A673 (cell line): ENCODE measurements around the gene CCL1.

Source experiments
- CTCF ChIP-seq: fragments of 300-800, 200-600 bp; sonication (generic); conservative IDR thresholded peaks from 2 replicates; pipeline ENCODE4 v1.5.1; 2017; ENCODE audit warnings: low read depth, mild to moderate bottlenecking, antibody characterized with exemption, low read length, moderate library complexity, mixed read lengths
- EZH2 ChIP-seq: fragments of 200-600 bp; sonication (generic); IDR thresholded peaks from 2 replicates; pipeline ENCODE4 v1.6.1; 2017; ENCODE audit warnings: borderline replicate concordance, low read depth, mild to moderate bottlenecking, mixed read lengths, antibody characterized with exemption, low read length; ENCODE audit not compliant: poor library complexity, severe bottlenecking

DNA sequence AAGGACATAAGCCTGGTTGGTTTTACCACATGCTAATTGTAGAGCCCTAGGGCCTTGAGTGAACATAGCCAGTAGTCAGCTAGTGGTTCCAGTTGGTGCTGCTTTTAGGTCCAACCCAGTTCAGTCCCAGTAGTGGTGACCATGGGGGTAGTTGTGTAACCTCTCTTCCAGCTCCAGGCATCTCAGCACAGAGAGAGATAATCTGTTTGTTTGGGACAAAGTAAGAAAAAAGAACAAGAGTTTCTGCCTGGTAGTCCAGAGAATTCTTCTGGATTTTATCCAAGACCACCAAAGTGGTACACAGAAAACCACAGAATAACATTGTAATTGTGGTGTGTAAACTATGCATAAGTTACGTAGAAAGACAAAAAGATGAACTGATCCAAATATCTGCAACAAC is 11.9 kb downstream of the CCL1 start:
- TF ChIP-seq CTCF = no peak
- TF ChIP-seq EZH2 = no peak
